ENCODE data around the gene TSPAN2.
"Not testable (repeated sequence)": the region's sequence is repeated elsewhere in the genome, so short reads cannot be mapped to it uniquely, and the experiment has no call there.

The TSPAN2 gene

DNA sequence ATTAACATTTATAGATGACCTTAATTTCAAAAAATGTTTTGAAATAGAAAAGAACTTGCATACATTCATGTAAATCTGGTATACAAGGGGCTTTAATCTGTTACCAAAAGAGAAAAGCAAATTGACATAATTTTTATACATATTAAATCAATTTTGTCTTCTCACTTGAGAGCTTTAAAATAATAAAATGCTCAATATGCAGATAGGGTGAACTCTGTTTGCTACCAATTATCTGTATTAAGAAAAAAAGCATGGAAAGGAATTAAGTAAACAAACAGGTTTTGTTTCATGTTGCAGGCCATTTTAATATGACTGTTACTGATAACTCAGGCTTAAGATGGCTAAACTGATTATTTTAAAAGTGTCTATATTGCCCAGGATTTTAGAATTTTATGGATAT lies 65.7 kb downstream of the TSPAN2 start:
- Histone ChIP-seq H3K9me2 (replicated peaks; ENCODE audit: low read depth, low read length) (no peaks in the 10 kb centered on the region), H2AFZ (ENCODE audit: low read length) (no peak overlapping the region), H3K36me3 (ENCODE audit: insufficient read depth, low read length) (no peaks in the 10 kb centered on the region), H3K4me1 (ENCODE audit: insufficient read depth, low read length, poor library complexity, severe bottlenecking) (no peaks in the 10 kb centered on the region), H3F3A (ENCODE audit: low read depth) (no peaks in the 10 kb centered on the region), H3K9me3 (ENCODE audit: insufficient read depth, low read depth, low read length) (no peaks in the 10 kb centered on the region), H4K20me1 (ENCODE audit: insufficient read depth, low read length, poor library complexity, severe bottlenecking) (no peaks in the 10 kb centered on the region), H3K9ac (ENCODE audit: low read depth, low read length, poor library complexity, severe bottlenecking) (no peak overlapping the region), H3K79me2 (ENCODE audit: insufficient read depth, low read length) (no peaks in the 10 kb centered on the region), H3K4me2 (ENCODE audit: low read depth, low read length, poor library complexity, severe bottlenecking) (no peak overlapping the region), H3K4me3 (ENCODE audit: low read length, poor library complexity, severe bottlenecking) (no peak overlapping the region), H3K27me3 (ENCODE audit: insufficient read depth, low read length, poor library complexity, severe bottlenecking) (peaks cover 7% of the 10 kb centered on the region)
- TF ChIP-seq EZH2phosphoT487 (IDR thresholded peaks at IDR 0.05; ENCODE audit: borderline replicate concordance) (no peak), CTCF (conservative IDR thresholded peaks at IDR 0.05; ENCODE audit: low read length) (no peak)

- Histone ChIP-seq H3K4me3 (ENCODE audit: low read length, poor library complexity, severe bottlenecking) (no peak overlapping the region), H3K27me3 (ENCODE audit: insufficient read depth, low read length, poor library complexity, severe bottlenecking) (peaks cover 7% of the 10 kb centered on the region), H4K20me1 (ENCODE audit: insufficient read depth, low read length, poor library complexity, severe bottlenecking) (no peaks in the 10 kb centered on the region), H3K4me1 (ENCODE audit: insufficient read depth, low read length, poor library complexity, severe bottlenecking) (no peaks in the 10 kb centered on the region), H3K9me2 (replicated peaks; ENCODE audit: low read depth, low read length) (no peaks in the 10 kb centered on the region), H3K79me2 (ENCODE audit: insufficient read depth, low read length) (no peaks in the 10 kb centered on the region), H2AFZ (ENCODE audit: low read length) (no peak overlapping the region), H3F3A (ENCODE audit: low read depth) (no peaks in the 10 kb centered on the region), H3K9ac (ENCODE audit: low read depth, low read length, poor library complexity, severe bottlenecking) (no peak overlapping the region), H3K9me3 (ENCODE audit: insufficient read depth, low read depth, low read length) (no peaks in the 10 kb centered on the region), H3K36me3 (ENCODE audit: insufficient read depth, low read length) (no peaks in the 10 kb centered on the region), H3K4me2 (ENCODE audit: low read depth, low read length, poor library complexity, severe bottlenecking) (no peak overlapping the region)
- TF ChIP-seq EZH2phosphoT487 (IDR thresholded peaks at IDR 0.05; ENCODE audit: borderline replicate concordance) (no peak), CTCF (conservative IDR thresholded peaks at IDR 0.05; ENCODE audit: low read length) (no peak)
These were observed 68.2 kb downstream of the TSPAN2 start for GRCh38 chr1:115021145-115021544.

GRCh38 chr1:115019549-115019948 lies 69.8 kb downstream of the TSPAN2 start:
- not testable (repeated sequence) for H3K9ac ChIP-seq (ENCODE audit: low read depth, low read length, poor library complexity, severe bottlenecking); H3K4me2 ChIP-seq (ENCODE audit: low read depth, low read length, poor library complexity, severe bottlenecking); H3K9me3 ChIP-seq (ENCODE audit: insufficient read depth, low read depth, low read length); H4K20me1 ChIP-seq (ENCODE audit: insufficient read depth, low read length, poor library complexity, severe bottlenecking); H3K79me2 ChIP-seq (ENCODE audit: insufficient read depth, low read length); H3K9me2 ChIP-seq (replicated peaks; ENCODE audit: low read depth, low read length); H3F3A ChIP-seq (ENCODE audit: low read depth); H2AFZ ChIP-seq (ENCODE audit: low read length); H3K27me3 ChIP-seq (ENCODE audit: insufficient read depth, low read length, poor library complexity, severe bottlenecking); H3K36me3 ChIP-seq (ENCODE audit: insufficient read depth, low read length); H3K4me3 ChIP-seq (ENCODE audit: low read length, poor library complexity, severe bottlenecking); H3K4me1 ChIP-seq (ENCODE audit: insufficient read depth, low read length, poor library complexity, severe bottlenecking)

DNA sequence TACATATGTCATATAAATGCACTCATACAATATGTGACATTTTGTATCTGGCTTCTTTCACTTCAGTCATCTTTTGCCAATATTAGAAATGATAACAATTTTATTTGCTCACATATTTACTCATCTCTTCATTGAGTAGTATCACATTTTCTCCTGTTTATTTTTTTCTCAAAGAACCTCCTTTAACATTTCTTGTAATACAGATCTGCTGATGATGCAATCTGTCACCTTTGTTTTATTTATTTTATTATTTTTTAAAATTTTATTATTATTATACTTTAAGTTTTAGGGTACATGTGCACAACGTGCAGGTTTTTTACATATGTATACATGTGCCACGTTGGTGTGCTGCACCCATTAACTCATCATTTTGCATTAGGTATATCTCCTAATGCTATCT lies 75.5 kb downstream of the TSPAN2 start:
- no peak overlapping the region for H3K9ac ChIP-seq (ENCODE audit: low read depth, low read length, poor library complexity, severe bottlenecking)

More for the DNA sequence above, 75.5 kb downstream of the TSPAN2 start:
- Histone ChIP-seq H2AFZ (ENCODE audit: low read length) (no peak overlapping the region), H3K36me3 (ENCODE audit: insufficient read depth, low read length) (no peaks in the 10 kb centered on the region), H3K27me3 (ENCODE audit: insufficient read depth, low read length, poor library complexity, severe bottlenecking) (no peaks in the 10 kb centered on the region), H3K4me1 (ENCODE audit: insufficient read depth, low read length, poor library complexity, severe bottlenecking) (no peaks in the 10 kb centered on the region), H3K79me2 (ENCODE audit: insufficient read depth, low read length) (no peaks in the 10 kb centered on the region), H3K9me3 (ENCODE audit: insufficient read depth, low read depth, low read length) (no peaks in the 10 kb centered on the region), H3K4me3 (ENCODE audit: low read length, poor library complexity, severe bottlenecking) (no peak overlapping the region), H3K4me2 (ENCODE audit: low read depth, low read length, poor library complexity, severe bottlenecking) (no peak overlapping the region), H4K20me1 (ENCODE audit: insufficient read depth, low read length, poor library complexity, severe bottlenecking) (no peaks in the 10 kb centered on the region), H3F3A (ENCODE audit: low read depth) (no peaks in the 10 kb centered on the region), H3K9me2 (replicated peaks; ENCODE audit: low read depth, low read length) (no peaks in the 10 kb centered on the region)
- TF ChIP-seq EZH2phosphoT487 (IDR thresholded peaks at IDR 0.05; ENCODE audit: borderline replicate concordance), result no peak
- no peak for TF ChIP-seq CTCF (conservative IDR thresholded peaks at IDR 0.05; ENCODE audit: low read length)
